ENCODE measurements around the gene RNPS1. TPM values are rescaled to one million over a fixed set of nuclear protein-coding genes. Genes with fewer than 3 reads are reported as not detected.

RNPS1 gene, protein sequence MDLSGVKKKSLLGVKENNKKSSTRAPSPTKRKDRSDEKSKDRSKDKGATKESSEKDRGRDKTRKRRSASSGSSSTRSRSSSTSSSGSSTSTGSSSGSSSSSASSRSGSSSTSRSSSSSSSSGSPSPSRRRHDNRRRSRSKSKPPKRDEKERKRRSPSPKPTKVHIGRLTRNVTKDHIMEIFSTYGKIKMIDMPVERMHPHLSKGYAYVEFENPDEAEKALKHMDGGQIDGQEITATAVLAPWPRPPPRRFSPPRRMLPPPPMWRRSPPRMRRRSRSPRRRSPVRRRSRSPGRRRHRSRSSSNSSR
- 399 and 416 TPM in 2 replicates for total RNA-seq

DNA sequence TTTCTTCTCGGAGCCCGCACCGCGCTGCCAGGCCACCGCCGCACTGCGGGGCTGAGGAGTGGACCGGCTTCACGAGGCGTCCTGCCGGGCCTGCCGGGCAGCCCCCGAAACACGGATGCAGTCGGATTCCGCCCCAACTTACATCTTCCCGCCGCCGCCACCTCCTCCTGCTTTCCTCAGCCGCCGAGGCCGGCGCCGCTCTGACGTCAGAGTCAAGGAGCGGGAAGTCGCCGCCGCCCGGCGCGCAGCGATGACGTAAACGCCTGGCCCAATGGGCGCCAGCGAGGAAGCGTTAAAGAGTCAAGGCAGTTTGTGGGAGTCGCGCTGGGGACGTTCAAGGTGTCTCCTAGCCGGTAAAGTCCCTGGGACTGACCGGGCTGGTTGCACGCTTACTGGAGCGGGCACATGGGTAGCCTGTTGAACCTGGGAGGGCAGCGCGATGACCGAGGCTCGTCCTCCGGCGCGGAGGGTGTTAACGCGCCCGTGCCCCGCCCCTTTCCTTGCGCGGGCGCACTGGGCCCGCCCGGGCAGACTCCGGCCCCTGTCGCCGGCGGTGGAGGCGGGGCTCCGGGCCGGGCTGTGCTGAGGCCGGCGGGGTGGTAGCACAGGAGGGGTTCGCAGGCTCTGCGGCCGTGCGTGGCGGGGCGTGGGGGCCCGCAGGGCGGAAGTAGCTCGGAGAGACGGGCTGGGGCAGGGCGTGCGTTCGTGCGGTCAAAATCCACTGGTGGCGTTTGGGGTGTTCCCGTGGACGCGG lies at the start of gene RNPS1:
RNPS1 (minus strand) TSS at position 214 of the 754 bp plus-strand sequence. CDS start 3,483 bp downstream, outside the sequence.
- intact Hi-C loops (cut with micrococcal nuclease) = loop anchor here (1.0 to 2.0 kb wide), 5 partner anchors 17 to 161 kb away; partner anchors contain the start of genes CCNF, E4F1, ECI1 and TRAF7
- peak within 1 kb of the TSS; percentile 94 for H3K4me3 Mint-ChIP-seq

DNA sequence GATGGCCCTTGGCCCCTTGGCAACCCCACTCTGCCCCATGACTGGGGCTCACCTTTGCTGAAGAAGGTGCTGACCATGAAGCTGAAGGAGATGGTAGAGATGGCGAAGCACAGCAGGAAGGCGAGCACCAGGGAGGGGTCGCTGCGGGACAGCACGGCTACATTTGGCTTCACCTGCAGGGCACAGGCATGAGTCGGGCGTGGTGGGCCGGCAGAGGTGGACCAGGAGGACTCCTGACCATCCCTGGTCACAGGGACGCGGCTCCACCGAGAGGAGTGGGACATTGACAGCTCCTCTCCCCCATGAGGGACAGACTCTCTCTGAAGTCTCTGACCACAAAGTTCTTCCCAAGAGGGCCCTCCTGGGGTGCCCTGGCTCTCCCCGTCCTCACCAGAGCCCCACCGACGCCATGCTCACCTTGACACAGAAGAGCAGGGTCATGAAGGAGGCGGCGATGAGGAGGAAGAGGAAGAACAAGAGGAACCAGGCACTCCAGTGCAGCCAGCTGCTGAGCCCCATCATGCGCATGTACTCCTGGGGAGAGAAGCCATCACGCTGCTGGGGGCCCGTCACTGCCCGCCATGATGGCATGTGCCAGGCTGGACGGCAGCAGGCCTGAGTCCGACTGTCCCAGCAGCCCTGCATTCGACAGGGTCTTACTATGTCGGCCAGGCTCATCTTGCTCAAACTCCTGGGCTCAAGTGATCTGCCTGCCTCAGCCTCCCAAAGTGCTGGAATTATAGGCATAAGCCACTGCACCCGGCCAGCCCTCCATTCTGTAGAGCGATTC lies 49.5 kb upstream of the RNPS1 start:
- H3K4me3 Mint-ChIP-seq = no peak overlapping the region
- intact Hi-C loops (cut with micrococcal nuclease) = no loop called here
- H3K27ac Mint-ChIP-seq = no peak overlapping the region
- no peaks in the 10 kb centered on the region for H3K27me3 Mint-ChIP-seq
- no peaks in the 10 kb centered on the region for H3K9me3 Mint-ChIP-seq
- H3K4me1 Mint-ChIP-seq = no peaks in the 10 kb centered on the region
- no peak for DNase-seq
- no peaks in the 10 kb centered on the region for H3K36me3 Mint-ChIP-seq (ENCODE audit: low read depth)

More for the DNA sequence above, at the start of gene RNPS1:
- peak within 1 kb of the TSS; percentile 97 for H3K27ac Mint-ChIP-seq
- H3K4me1 Mint-ChIP-seq = peaks cover 27% of the 10 kb centered on the region
- H3K36me3 Mint-ChIP-seq (ENCODE audit: low read depth) = peaks cover 35% of the 10 kb centered on the region
- DNase-seq = peak; percentile 99
- H3K9me3 Mint-ChIP-seq = no peaks in the 10 kb centered on the region
- peaks cover 1% of the 10 kb centered on the region for H3K27me3 Mint-ChIP-seq

DNA sequence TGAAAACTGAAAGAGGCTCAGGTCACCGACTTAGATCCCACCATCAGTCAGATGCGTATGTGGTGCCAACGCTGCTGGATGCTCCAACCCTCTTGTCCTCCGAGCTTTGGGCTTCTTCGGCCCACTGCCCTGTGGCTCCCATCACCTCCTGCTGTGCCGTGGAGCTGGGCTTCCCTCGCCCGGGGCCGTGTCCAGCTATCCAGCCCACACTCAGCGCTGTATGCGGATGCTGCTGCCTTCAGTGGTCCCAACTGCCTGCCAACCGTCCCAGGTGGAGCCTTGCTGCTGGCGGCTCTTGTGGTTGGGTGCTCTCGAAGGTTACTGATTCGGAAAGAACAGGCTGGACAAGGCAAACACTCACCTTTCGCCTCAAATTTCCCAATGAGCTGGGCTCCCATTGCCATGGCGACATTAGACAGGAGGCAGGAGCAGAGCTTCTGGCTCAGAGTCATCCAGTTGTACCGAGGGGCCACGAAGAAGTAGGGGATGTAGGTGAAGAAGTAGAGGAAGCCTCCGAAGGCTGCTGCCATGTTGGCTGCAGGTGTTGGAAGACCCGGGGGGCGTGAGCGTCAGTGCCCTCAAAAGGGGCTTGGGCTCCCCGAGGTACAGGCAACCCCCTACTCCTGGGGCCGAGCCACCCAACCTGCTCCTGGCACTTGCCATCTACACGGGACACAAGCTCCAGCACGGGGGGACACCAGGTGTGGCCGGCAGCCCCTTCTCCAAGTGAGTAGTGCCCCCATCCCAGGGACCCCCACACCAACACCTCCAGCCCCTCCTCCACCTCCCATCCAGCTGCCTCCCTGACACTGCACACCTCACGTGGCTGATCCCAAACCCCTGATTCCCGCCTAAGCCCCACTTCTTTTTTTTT lies 40.4 kb upstream of the RNPS1 start:
- no peak for DNase-seq
- Mint-ChIP-seq H3K36me3 (ENCODE audit: low read depth) (no peaks in the 10 kb centered on the region), H3K27ac (no peak overlapping the region), H3K4me1 (no peaks in the 10 kb centered on the region), H3K4me3 (no peak overlapping the region), H3K27me3 (no peaks in the 10 kb centered on the region), H3K9me3 (no peaks in the 10 kb centered on the region)
- intact Hi-C loops (cut with micrococcal nuclease) = no loop called here

DNA sequence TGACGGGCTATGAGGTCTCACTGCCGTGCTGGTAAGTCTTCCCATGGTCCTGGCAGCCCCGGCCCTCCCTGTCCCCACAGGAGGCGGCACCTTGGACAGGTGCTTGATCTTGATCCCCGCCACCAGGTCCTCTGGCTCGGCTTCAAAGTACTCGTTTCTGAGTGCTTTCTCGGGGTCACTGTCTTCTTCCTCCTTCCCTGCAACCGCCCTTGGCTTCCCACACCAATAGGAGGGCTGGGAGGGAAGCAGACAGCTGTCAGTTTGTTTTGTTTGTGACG lies 31.9 kb upstream of the RNPS1 start:
- H3K9me3 Mint-ChIP-seq = no peaks in the 10 kb centered on the region
- no peak overlapping the region for H3K27ac Mint-ChIP-seq
- DNase-seq = no peak
- H3K4me1 Mint-ChIP-seq = no peaks in the 10 kb centered on the region
- no peaks in the 10 kb centered on the region for H3K27me3 Mint-ChIP-seq
- intact Hi-C loops (cut with micrococcal nuclease) = no loop called here
- H3K36me3 Mint-ChIP-seq (ENCODE audit: low read depth) = no peaks in the 10 kb centered on the region
- H3K4me3 Mint-ChIP-seq = no peak overlapping the region

DNA sequence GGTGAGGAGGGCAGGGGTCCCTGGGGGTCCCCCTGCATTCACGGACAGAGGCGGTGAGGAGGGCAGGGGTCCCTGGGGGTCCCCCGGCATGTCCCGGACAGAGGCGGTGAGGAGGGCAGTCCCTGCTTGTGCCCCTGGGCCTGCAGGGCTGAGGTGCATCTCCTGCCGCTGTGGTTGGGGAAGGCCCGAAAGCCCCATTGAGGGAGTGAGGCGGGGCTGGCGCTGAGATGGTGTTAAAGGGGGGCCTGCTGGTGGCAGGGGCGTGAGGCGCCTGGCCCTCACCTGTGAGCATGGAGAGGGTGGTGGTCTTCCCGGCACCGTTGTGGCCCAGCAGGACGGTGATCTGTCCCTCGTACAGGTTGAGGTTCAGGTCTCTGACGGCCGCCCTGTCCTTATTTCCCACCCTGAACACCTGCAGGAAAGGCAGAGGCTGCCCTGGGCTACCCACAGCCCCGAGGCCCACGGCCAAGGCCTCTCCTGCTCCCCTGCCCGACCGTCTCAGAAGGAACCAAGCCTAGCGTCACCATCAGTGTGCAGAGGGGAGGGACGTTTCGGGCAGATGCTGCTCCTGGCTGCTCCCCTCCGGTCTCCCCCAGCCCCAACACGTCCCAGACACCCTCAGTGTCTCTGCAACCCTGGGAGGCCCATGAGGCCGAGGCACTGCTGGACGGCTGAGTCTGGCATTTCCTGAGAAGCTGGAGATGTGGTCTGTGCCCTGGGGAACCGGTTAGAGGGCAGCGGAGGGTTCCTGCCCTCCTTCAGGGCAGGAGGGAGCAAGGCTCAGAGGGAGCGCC lies 31.4 kb upstream of the RNPS1 start:
- Mint-ChIP-seq H3K36me3 (ENCODE audit: low read depth) (no peaks in the 10 kb centered on the region), H3K4me1 (no peaks in the 10 kb centered on the region), H3K4me3 (no peak overlapping the region), H3K9me3 (no peaks in the 10 kb centered on the region), H3K27ac (no peak overlapping the region), H3K27me3 (no peaks in the 10 kb centered on the region)
- DNase-seq = no peak
- intact Hi-C loops (cut with micrococcal nuclease) = no loop called here

DNA sequence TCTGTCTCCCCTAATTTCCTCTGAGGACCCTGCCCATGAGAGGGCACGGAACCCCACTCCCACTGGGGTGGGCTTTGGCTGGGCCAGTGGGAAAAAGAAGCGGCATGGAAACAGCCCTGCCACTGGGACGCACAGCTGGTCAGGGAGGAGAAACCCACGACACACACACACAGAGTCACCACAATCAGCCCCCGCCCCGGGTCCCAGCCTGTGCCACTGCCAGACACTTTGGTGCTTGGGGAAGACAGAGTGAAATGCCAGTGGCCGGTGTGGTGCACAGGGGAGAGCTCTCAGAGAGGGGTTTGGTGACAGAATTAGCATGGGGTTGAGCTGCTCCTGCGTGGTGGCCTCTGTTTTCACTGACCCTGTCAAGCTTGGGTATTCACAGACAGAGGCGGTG lies 30.7 kb upstream of the RNPS1 start:
- DNase-seq = no peak
- no peaks in the 10 kb centered on the region for H3K9me3 Mint-ChIP-seq
- H3K27me3 Mint-ChIP-seq = no peaks in the 10 kb centered on the region
- no peaks in the 10 kb centered on the region for H3K4me1 Mint-ChIP-seq
- H3K4me3 Mint-ChIP-seq = no peak overlapping the region
- intact Hi-C loops (cut with micrococcal nuclease) = no loop called here
- H3K36me3 Mint-ChIP-seq (ENCODE audit: low read depth) = no peaks in the 10 kb centered on the region
- no peak overlapping the region for H3K27ac Mint-ChIP-seq

DNA sequence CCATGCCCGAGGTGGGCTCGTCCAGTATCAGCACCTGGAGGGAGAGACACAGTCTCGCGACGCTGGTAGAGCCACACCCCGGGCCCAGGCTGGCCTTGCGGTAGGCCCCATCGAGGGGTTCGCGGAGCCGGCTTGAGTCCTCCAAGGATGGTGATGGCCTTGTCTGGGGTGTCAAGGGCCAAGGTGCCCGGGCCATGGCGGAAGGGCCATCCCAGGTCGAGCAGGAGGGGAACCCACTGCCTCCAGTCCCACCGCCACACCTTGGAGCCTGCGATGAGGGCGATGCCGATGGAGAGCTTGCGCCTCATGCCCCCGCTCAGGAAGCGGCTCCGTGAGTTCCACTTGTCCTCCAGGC lies 29.6 kb upstream of the RNPS1 start:
- Mint-ChIP-seq H3K4me1 (no peaks in the 10 kb centered on the region), H3K36me3 (ENCODE audit: low read depth) (no peaks in the 10 kb centered on the region), H3K27ac (no peak overlapping the region), H3K27me3 (no peaks in the 10 kb centered on the region), H3K9me3 (no peaks in the 10 kb centered on the region), H3K4me3 (no peak overlapping the region)
- intact Hi-C loops (cut with micrococcal nuclease) = no loop called here
- no peak for DNase-seq

DNA sequence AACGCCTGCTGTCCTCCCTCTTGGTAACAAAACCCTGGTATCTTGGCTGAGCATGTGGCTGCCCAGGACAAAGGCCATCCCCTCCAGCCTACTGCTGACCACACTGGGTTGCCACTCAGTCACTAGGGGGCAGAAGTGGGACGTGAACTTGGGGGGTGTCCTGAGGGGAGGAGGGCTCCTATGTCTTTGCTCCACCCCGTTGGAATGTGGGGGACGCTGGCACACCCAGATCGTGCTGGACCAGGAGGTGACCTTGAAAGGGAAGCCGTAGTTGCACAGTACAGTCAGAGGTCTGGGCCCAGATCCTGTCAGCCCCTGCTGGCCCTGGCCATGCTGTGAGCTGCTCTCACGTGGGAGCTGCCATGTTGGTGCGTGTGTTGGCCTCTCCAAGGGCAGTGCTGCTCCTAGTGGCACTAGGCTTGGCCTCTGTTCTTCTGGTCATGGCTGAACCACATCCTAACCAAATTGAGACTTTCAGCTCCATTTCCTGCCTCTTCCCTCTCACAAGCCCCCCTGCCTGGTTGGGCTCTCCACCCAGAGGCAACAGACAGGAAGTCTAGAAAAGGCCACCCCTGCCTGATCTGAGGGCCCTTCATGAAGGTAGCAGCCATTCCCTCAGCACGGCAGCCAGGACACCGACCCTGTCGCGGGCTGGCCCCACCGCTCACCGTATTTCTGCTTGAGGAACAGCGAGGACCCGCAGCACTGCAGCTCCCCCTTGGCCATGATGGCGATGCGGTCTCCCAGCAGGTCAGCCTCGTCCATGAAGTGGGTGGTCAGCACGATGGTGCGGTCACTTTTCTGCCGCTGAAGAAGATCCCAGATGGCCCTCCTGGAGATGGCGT lies 29.0 kb upstream of the RNPS1 start:
- intact Hi-C loops (cut with micrococcal nuclease) = no loop called here
- no peaks in the 10 kb centered on the region for H3K4me1 Mint-ChIP-seq
- H3K4me3 Mint-ChIP-seq = no peak overlapping the region
- no peaks in the 10 kb centered on the region for H3K9me3 Mint-ChIP-seq
- DNase-seq = peak; percentile 67
- no peaks in the 10 kb centered on the region for H3K36me3 Mint-ChIP-seq (ENCODE audit: low read depth)
- H3K27me3 Mint-ChIP-seq = no peaks in the 10 kb centered on the region
- H3K27ac Mint-ChIP-seq = no peak overlapping the region

DNA sequence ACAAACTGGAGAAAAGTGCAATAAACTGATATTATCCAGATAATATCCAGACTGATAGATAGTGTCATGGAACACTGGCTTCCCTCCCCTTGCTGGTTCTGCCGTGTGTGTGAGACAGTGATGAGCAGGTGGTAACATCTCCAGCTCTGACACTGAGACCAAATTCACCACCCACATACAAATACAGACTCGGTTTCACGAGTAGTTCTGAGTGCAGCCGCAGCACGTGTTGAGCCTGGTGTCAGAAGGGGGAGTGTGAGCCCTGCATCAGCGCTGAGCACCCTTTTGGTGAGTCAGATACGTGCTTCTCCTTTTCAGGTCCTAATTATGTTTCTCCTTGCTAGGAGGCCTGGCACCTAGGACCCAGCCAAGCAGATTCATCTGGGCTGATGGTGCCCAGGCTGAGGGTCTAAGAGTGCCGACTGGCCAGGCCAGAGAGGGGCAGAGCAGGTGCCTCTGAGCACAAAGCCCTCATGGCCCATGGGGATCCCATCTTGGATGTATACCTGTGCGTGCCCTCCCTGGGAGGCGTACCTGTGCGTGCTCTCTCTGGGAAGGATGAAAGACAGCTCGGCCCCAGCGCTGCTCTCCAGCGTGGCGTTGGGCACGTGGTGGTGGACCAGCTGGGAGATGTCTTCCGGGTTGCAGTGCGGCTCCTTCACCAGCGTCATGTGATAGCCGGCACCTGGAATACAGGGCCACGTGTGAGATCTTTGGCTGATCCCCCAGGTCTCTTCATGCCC lies 27.3 kb upstream of the RNPS1 start:
- DNase-seq = no peak
- no peaks in the 10 kb centered on the region for H3K36me3 Mint-ChIP-seq (ENCODE audit: low read depth)
- H3K4me1 Mint-ChIP-seq = no peaks in the 10 kb centered on the region
- H3K27ac Mint-ChIP-seq = no peak overlapping the region
- no peaks in the 10 kb centered on the region for H3K27me3 Mint-ChIP-seq
- intact Hi-C loops (cut with micrococcal nuclease) = no loop called here
- no peaks in the 10 kb centered on the region for H3K9me3 Mint-ChIP-seq
- H3K4me3 Mint-ChIP-seq = no peak overlapping the region

DNA sequence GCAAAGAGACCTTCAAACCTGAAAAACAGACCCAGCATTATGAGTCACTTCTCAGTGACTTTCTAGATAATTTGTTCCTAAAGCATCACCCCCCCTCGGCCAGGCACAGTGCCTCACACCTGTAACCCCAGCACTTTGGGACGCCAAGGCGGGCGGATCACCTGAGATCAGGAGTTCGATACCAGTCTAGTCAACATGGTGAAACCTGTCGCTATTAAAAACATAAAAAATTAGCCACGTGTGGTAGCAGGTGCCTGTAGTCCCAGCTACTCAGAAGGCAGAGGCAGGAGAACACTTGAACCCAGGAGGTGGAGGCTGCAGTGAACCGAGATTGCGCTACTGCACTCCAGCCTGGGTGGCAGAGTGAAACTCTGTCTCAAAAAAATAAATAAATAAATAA lies 24.3 kb upstream of the RNPS1 start:
- no peaks in the 10 kb centered on the region for H3K4me1 Mint-ChIP-seq
- intact Hi-C loops (cut with micrococcal nuclease) = no loop called here
- no peak overlapping the region for H3K27ac Mint-ChIP-seq
- H3K36me3 Mint-ChIP-seq (ENCODE audit: low read depth) = no peaks in the 10 kb centered on the region
- no peaks in the 10 kb centered on the region for H3K9me3 Mint-ChIP-seq
- no peak for DNase-seq
- no peaks in the 10 kb centered on the region for H3K27me3 Mint-ChIP-seq
- H3K4me3 Mint-ChIP-seq = no peak overlapping the region

DNA sequence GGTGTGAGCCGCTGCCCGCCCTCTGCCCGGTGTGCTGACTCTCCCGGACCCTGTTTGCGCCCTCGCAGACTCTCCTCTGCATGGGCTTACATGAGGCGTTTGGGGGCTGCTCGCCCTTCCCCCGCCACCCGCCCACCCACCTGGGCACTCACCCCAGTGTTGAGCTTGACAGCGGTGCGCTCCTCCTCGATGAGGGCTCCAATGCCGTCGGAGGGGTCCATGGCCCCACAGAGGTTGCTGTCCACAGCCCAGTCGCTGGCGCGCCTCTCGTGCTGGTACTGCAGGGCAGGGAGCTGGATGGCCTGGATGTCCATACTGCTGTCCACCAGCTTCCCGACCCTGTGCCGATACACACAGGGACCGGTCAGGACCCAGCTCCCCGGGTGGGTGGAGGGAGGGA lies 21.4 kb upstream of the RNPS1 start:
- intact Hi-C loops (cut with micrococcal nuclease) = no loop called here
- Mint-ChIP-seq H3K4me3 (no peak overlapping the region), H3K4me1 (no peaks in the 10 kb centered on the region), H3K27me3 (no peaks in the 10 kb centered on the region), H3K27ac (no peak overlapping the region), H3K9me3 (no peaks in the 10 kb centered on the region), H3K36me3 (ENCODE audit: low read depth) (no peaks in the 10 kb centered on the region)
- no peak for DNase-seq

DNA sequence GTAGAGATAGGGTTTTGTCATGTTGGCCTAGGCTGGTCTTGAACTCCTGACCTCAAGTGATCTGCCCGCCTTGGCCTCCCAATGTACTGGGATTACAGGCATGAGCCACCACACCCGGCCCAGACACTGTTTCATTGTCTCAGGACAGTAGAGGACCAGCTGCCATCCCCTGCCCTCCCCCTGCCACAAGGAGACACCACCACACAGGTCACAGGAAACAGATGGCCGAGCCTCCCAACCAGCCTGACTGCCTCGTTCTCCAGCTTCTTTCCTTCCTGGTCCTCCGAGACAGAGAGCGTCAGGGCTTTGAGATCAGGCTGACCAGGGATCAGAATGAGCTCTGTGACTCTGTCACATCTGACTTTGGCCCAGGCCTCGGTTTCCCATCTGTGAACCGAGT lies 20.8 kb upstream of the RNPS1 start:
- Mint-ChIP-seq H3K4me3 (no peak overlapping the region), H3K4me1 (no peaks in the 10 kb centered on the region), H3K27me3 (no peaks in the 10 kb centered on the region), H3K36me3 (ENCODE audit: low read depth) (no peaks in the 10 kb centered on the region), H3K27ac (no peak overlapping the region), H3K9me3 (no peaks in the 10 kb centered on the region)
- intact Hi-C loops (cut with micrococcal nuclease) = no loop called here
- DNase-seq = no peak
